Vagina (tissue), 2 donors: Measurements from ENCODE around the gene TMEM43.

ENCODE experiments used
- POLR2AphosphoS5 ChIP-seq, 2 donors: sonication (generic); formaldehyde crosslinking; IDR thresholded peaks; one replicate each; pipeline ENCODE4 v1.9.0; 2017; ENCODE audit warnings: antibody characterized with exemption in 2 of 2, mild to moderate bottlenecking in 2 of 2, low read depth in 1 of 2; ENCODE audit not compliant: insufficient read depth in 1 of 2
- TF ChIP-seq, protein P1 (sequence below), 3 experiments: fragments of 450-650 bp in 2 of 3; fragments of 200-600 bp in 1 of 3; sonication (generic) in 1 of 3; IDR thresholded peaks; one replicate each; pipeline ENCODE4 v1.5.1; 2017 to 2019; ENCODE audit warnings: antibody characterized with exemption in 3 of 3, mild to moderate bottlenecking in 2 of 3, moderate library complexity in 2 of 3

- TF ChIP-seq, protein P1, sequence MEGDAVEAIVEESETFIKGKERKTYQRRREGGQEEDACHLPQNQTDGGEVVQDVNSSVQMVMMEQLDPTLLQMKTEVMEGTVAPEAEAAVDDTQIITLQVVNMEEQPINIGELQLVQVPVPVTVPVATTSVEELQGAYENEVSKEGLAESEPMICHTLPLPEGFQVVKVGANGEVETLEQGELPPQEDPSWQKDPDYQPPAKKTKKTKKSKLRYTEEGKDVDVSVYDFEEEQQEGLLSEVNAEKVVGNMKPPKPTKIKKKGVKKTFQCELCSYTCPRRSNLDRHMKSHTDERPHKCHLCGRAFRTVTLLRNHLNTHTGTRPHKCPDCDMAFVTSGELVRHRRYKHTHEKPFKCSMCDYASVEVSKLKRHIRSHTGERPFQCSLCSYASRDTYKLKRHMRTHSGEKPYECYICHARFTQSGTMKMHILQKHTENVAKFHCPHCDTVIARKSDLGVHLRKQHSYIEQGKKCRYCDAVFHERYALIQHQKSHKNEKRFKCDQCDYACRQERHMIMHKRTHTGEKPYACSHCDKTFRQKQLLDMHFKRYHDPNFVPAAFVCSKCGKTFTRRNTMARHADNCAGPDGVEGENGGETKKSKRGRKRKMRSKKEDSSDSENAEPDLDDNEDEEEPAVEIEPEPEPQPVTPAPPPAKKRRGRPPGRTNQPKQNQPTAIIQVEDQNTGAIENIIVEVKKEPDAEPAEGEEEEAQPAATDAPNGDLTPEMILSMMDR (IDR thresholded peaks at IDR 0.05) = no peak
- no peak for TF ChIP-seq POLR2AphosphoS5 (IDR thresholded peaks at IDR 0.05; ENCODE audit: insufficient read depth in 1 of 2, low read depth in 1 of 2)
Observed at GRCh38 chr3:14148041-14148985, 23.5 kb downstream of the TMEM43 start.
